Psoas muscle (tissue), 8 donors: Measurements from ENCODE around the gene HS6ST2. TPM values are rescaled to one million over a fixed set of nuclear protein-coding genes. Genes with fewer than 3 reads are reported as not detected.

Experiments used
- ATAC-seq, 4 donors: fragments of 200-7000 bp; cut with Tn5 transposase; one replicate each; pipeline ENCODE4 v1.9.1; 2020; ENCODE audit warnings: moderate library complexity in 3 of 4, mild to moderate bottlenecking in 2 of 4
- DNase-seq, 2 donors: peaks; one replicate each; pipeline ENCODE4 v3.0.0-alpha.2; 2020
- H3K27ac ChIP-seq: fragments of 200-600 bp; one replicate; pipeline ENCODE4 v1.8.0; 2022
- H3K27me3 ChIP-seq, 3 donors: fragments of 200-600 bp in 1 of 3; one replicate each; pipeline versions ENCODE4 v1.6.1 to v1.8.0; 2013 to 2022; ENCODE audit warnings: low read length in 2 of 3, mild to moderate bottlenecking in 2 of 3, moderate library complexity in 1 of 3; ENCODE audit not compliant: insufficient read depth in 3 of 3
- H3K36me3 ChIP-seq, 2 donors: fragments of 200-600 bp in 1 of 2; one replicate each; pipeline versions ENCODE4 v1.6.1 to v1.8.0; 2013 to 2022; ENCODE audit warnings: low read depth in 1 of 2, mild to moderate bottlenecking in 1 of 2, moderate library complexity in 1 of 2; ENCODE audit not compliant: insufficient read depth in 1 of 2
- H3K4me1 ChIP-seq: fragments of 200-600 bp; one replicate; pipeline ENCODE4 v1.8.0; 2022
- H3K4me3 ChIP-seq: fragments of 200-600 bp; one replicate; pipeline ENCODE4 v1.8.0; 2022; ENCODE audit warnings: mild to moderate bottlenecking
- H3K9me3 ChIP-seq: fragments of 200-600 bp; one replicate; pipeline ENCODE4 v1.8.0; 2022
- CTCF ChIP-seq: fragments of 200-600 bp; IDR thresholded peaks from one replicate; pipeline ENCODE4 v1.8.0; 2022; ENCODE audit warnings: antibody characterized with exemption
- WGBS, 3 donors: extraction: QIAGEN DNeasy Blood & Tissue Kit; methylation state at CpG; one replicate each; pipeline versions ENCODE4 v1.1.6 to v1.1.7; 2013; 5-methylcytosine and 5-hydroxymethylcytosine counted together
- intact Hi-C, 2 donors: fragments of 100-400 bp; cut with DNase I; formaldehyde crosslinking; loops; one replicate each; pipeline versions ENCODE4 v1.11.0 to v1.14.2; 2022
- polyA plus RNA-seq, 3 donors: library from polyadenylated mRNA; stranded (reverse); fragments of 200-250 nt; gene quantifications; one replicate each; pipeline ENCODE4 v1.2.3, GENCODE V29; 2013
- total RNA-seq, 4 donors: library from RNA; stranded (reverse); fragmentation: NEBNext Ultra II Directional in 2 of 4; extraction: Animal tissue kit (Norgen Biotek cat#: 25700) in 2 of 4; gene quantifications; one replicate each; pipeline versions ENCODE4 v1.2.1 to v1.2.4, GENCODE V29; 2021 to 2023
- donor health status: healthy with polysubstance abuse.
- donor health status: DM: no; HTN: no; CAD: no; lungs with moderate emphysema.
- donor health status: Bipolar disorder and iron deficiency.
- donor health status: healthy.
- donor health status: DM: yes; HTN: yes; CAD: no.
- donor health status: DM: no; HTN: no; CAD: no.
- donor health status: DM: no; HTN: no; CAD: no.
- donor health status: DM: yes; HTN: yes; CAD: no.

HS6ST2 gene
- total and polyA plus RNA-seq, 7 donors, result 0.30 to 10.0 (median 1.3) TPM

GRCh38 chrX:132819711-132820264 lies 138.6 kb downstream of the HS6ST2 start:
- Histone ChIP-seq H3K27ac (no peak overlapping the region), H3K27me3 (peaks cover 0 to 4% (median 0%) of the 10 kb centered on the region in 3 donors), H3K9me3 (no peaks in the 10 kb centered on the region), H3K4me3 (no peak overlapping the region), H3K4me1 (no peaks in the 10 kb centered on the region), H3K36me3 (no peaks in the 10 kb centered on the region)
- ATAC-seq (no peak), DNase-seq (no peak)
- TF ChIP-seq CTCF, result no peak
- 43 to 51% (median 43%) methylated on average over 7 of the region's 7 CpGs for WGBS, 3 donors
- intact Hi-C loops, result no loop called here

DNA sequence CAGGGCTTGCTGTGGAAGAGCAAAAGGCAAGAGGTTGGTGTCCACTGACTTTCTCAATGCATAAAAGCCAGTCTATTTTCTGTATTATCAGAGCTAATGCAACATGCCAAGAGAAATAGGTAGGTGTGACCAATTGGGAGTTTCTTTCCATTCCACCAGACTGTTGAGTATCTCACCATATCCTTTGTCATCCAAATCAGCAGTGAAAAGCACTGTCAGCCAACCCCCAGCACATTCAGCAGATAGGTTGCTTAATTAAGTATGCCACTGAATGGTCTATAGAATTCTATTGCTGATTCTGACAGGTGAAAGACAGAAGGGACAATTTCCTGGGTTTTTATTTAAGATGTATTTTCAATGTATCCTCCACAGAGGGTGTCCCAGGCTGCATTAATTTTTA lies 139.8 kb downstream of the HS6ST2 start:
- no peak for DNase-seq
- intact Hi-C loops, result no loop called here
- no peak for ATAC-seq
- no peak overlapping the region for H3K4me3 ChIP-seq
- H3K27ac ChIP-seq, result no peak overlapping the region
- TF ChIP-seq CTCF, result no peak
- no peaks in the 10 kb centered on the region for H3K4me1 ChIP-seq
- peaks cover 0 to 4% (median 0%) of the 10 kb centered on the region in 3 donors for H3K27me3 ChIP-seq
- H3K9me3 ChIP-seq, result no peaks in the 10 kb centered on the region
- no peaks in the 10 kb centered on the region for H3K36me3 ChIP-seq

- H3K4me1 ChIP-seq, result no peaks in the 10 kb centered on the region
- WGBS, 3 donors, result 93 to 98% (median 96%) methylated on average over 2 of the region's 2 CpGs
Measured at GRCh38 chrX:132815643-132816042, 142.8 kb downstream of the HS6ST2 start.

DNA sequence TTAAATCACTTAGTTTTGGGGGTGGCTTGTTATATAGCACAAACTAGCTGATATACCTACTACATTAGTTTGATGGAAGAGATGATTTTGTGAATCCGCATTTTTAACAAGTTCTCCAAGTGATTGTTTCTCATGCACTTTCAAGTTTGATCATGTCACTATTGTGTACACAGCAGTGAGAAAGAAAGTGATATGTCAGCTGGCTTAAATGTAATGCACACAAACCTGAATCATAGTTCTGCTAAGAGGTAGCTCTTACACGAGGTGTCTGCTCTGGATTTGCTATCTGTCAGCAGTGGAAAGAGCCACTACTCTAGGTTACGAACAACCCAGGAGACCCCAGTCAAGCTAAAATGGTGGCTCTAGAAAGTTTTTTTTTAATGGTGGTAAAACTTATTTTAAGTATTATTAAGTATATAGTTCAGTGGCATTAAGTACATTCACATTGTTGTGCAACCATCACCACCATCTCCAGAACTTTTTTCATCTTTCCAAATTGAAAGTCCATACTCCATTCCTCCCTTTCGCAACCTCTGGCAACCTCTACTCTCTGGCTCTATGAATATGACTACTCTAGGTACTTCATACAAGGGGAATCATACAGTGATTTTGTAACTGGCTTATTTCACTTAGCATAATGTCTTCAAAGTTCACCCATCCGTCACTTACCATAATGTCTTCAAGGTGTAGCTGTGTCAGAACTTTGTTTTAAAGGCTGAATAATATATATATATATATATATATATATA lies 147.3 kb downstream of the HS6ST2 start:
- H3K27ac ChIP-seq, result no peak overlapping the region
- H3K27me3 ChIP-seq, result peaks cover 0 to 13% (median 0%) of the 10 kb centered on the region in 3 donors
- DNase-seq (no peak), ATAC-seq (no peak)
- H3K4me3 ChIP-seq, result no peak overlapping the region
- no peaks in the 10 kb centered on the region for H3K36me3 ChIP-seq
- WGBS, 3 donors, result 86 to 94% (median 92%) methylated on average over 5 of the region's 5 CpGs
- intact Hi-C loops, result no loop called here
- TF ChIP-seq CTCF, result no peak
- no peaks in the 10 kb centered on the region for H3K4me1 ChIP-seq
- no peaks in the 10 kb centered on the region for H3K9me3 ChIP-seq

More at GRCh38 chrX:132815643-132816042, 142.8 kb downstream of the HS6ST2 start:
- TF ChIP-seq CTCF, result no peak
- ATAC-seq, result no peak
- H3K27ac ChIP-seq, result no peak overlapping the region
- no peak overlapping the region for H3K4me3 ChIP-seq
- intact Hi-C loops, result no loop called here
- H3K9me3 ChIP-seq, result no peaks in the 10 kb centered on the region
- no peaks in the 10 kb centered on the region for H3K36me3 ChIP-seq
- H3K27me3 ChIP-seq, result peaks cover 0 to 10% (median 0%) of the 10 kb centered on the region in 3 donors
- no peak for DNase-seq
